ENCODE measurements around the gene GMDS.

Gene GMDS

GRCh38 chr6:1832844-1833787 lies 412.3 kb downstream of the GMDS start:
- DNase-seq (ENCODE audit: low spot score) = peak; percentile 49

- no peak for DNase-seq (ENCODE audit: low spot score)
These were observed 413.0 kb downstream of the GMDS start for GRCh38 chr6:1832358-1832757.

GRCh38 chr6:1827984-1828793 lies 417.2 kb downstream of the GMDS start:
- DNase-seq (ENCODE audit: low spot score) = no peak

- no peak for DNase-seq (ENCODE audit: low spot score)
These were observed 419.5 kb downstream of the GMDS start for GRCh38 chr6:1825926-1826325.

- no peak for DNase-seq (ENCODE audit: low spot score)
These were observed 420.1 kb downstream of the GMDS start for GRCh38 chr6:1825277-1825676.

- peak; percentile 70 for DNase-seq (ENCODE audit: low spot score)
These were observed 423.8 kb downstream of the GMDS start for GRCh38 chr6:1821513-1822183.

GRCh38 chr6:1821164-1821512 lies 424.3 kb downstream of the GMDS start:
- DNase-seq (ENCODE audit: low spot score) = no peak

GRCh38 chr6:1820714-1821113 lies 424.7 kb downstream of the GMDS start:
- DNase-seq (ENCODE audit: low spot score) = no peak

GRCh38 chr6:1820165-1820564 lies 425.2 kb downstream of the GMDS start:
- no peak for DNase-seq (ENCODE audit: low spot score)

- DNase-seq (ENCODE audit: low spot score) = no peak
These were observed 426.4 kb downstream of the GMDS start for GRCh38 chr6:1819007-1819406.

GRCh38 chr6:1817033-1817761 lies 428.2 kb downstream of the GMDS start:
- peak; percentile 72 for DNase-seq (ENCODE audit: low spot score)

- no peak for DNase-seq (ENCODE audit: low spot score)
These were observed 429.5 kb downstream of the GMDS start for GRCh38 chr6:1815827-1816452.

GRCh38 chr6:1814279-1814678 lies 431.1 kb downstream of the GMDS start:
- DNase-seq (ENCODE audit: low spot score) = no peak

- DNase-seq (ENCODE audit: low spot score) = no peak
These were observed 432.9 kb downstream of the GMDS start for GRCh38 chr6:1812487-1812886.

- DNase-seq (ENCODE audit: low spot score) = no peak
These were observed 433.4 kb downstream of the GMDS start for GRCh38 chr6:1812034-1812433.

- DNase-seq (ENCODE audit: low spot score) = no peak
These were observed 434.5 kb downstream of the GMDS start for GRCh38 chr6:1810880-1811279.

- no peak for DNase-seq (ENCODE audit: low spot score)
These were observed 436.0 kb downstream of the GMDS start for GRCh38 chr6:1809291-1809988.

- no peak for DNase-seq (ENCODE audit: low spot score)
These were observed 438.5 kb downstream of the GMDS start for GRCh38 chr6:1806935-1807334.

- DNase-seq (ENCODE audit: low spot score) = no peak
These were observed 442.7 kb downstream of the GMDS start for GRCh38 chr6:1802491-1803395.

- DNase-seq (ENCODE audit: low spot score) = no peak
These were observed 444.0 kb downstream of the GMDS start for GRCh38 chr6:1801401-1801800.

Measured in COLO829 (cell line).